Left lung (tissue), 10 donors: ENCODE results near the gene SUPV3L1. TPM values are rescaled to one million over a fixed set of nuclear protein-coding genes. Genes with fewer than 3 reads are reported as not detected.

Experiments
- ATAC-seq: fragments of 200-7000 bp; cut with Tn5 transposase; one replicate; pipeline ENCODE4 v1.9.1; 2020; ENCODE audit warnings: moderate library complexity
- DNase-seq, 4 donors: peaks; one replicate each; pipeline ENCODE4 v3.0.0-alpha.2; 2013 to 2020
- H3K27ac ChIP-seq, 2 donors: fragments of 200-600 bp; sonication (generic) in 1 of 2; one replicate each; pipeline versions ENCODE4 v1.5.0 to v1.8.0; 2020 to 2021
- H3K27me3 ChIP-seq, 2 donors: fragments of 200-600 bp; sonication (generic) in 1 of 2; one replicate each; pipeline versions ENCODE4 v1.5.0 to v1.8.0; 2020 to 2021
- H3K36me3 ChIP-seq, 2 donors: fragments of 200-600 bp; sonication (generic) in 1 of 2; one replicate each; pipeline versions ENCODE4 v1.5.0 to v1.8.0; 2020 to 2021
- H3K4me1 ChIP-seq, 2 donors: fragments of 200-600 bp; one replicate each; pipeline ENCODE4 v1.8.0; 2021
- H3K4me3 ChIP-seq, 2 donors: fragments of 200-600 bp; sonication (generic) in 1 of 2; one replicate each; pipeline versions ENCODE4 v1.5.0 to v1.8.0; 2020 to 2021; ENCODE audit warnings: mild to moderate bottlenecking in 1 of 2
- H3K9me3 ChIP-seq, 2 donors: fragments of 200-600 bp; sonication (generic) in 1 of 2; one replicate each; pipeline versions ENCODE4 v1.5.0 to v1.8.0; 2020 to 2021
- intact Hi-C, 2 donors: fragments of 100-400 bp; cut with DNase I; formaldehyde crosslinking; loops; one replicate each; pipeline versions ENCODE4 v1.11.2 to v1.14.2; 2022
- polyA plus RNA-seq, 6 donors: library from polyadenylated mRNA; unstranded; fragments of 120-200 nt; gene quantifications; one replicate each; pipeline ENCODE4 v1.2.1, GENCODE V29; 2013; ENCODE audit not compliant: insufficient read length in 6 of 6
- total RNA-seq, 2 donors: library from RNA; stranded (reverse); fragmentation: NEBNext Ultra II Directional; extraction: Animal tissue kit (Norgen Biotek cat#: 25700); gene quantifications; one replicate each; pipeline ENCODE4 v1.2.1, GENCODE V29; 2021
- TF ChIP-seq, protein P1 (sequence below), 2 donors: fragments of 200-600 bp; sonication (generic) in 1 of 2; IDR thresholded peaks; one replicate each; pipeline versions ENCODE4 v1.5.0 to v1.8.0; 2021; ENCODE audit warnings: antibody characterized with exemption in 2 of 2
- donor health status: DM: no; HTN: yes; CAD: no.
- donor health status: DM: no; HTN: no; CAD: no.

SUPV3L1 gene
- total and polyA plus RNA-seq, 8 donors = 15.8 to 47.6 (median 39.6) TPM

DNA sequence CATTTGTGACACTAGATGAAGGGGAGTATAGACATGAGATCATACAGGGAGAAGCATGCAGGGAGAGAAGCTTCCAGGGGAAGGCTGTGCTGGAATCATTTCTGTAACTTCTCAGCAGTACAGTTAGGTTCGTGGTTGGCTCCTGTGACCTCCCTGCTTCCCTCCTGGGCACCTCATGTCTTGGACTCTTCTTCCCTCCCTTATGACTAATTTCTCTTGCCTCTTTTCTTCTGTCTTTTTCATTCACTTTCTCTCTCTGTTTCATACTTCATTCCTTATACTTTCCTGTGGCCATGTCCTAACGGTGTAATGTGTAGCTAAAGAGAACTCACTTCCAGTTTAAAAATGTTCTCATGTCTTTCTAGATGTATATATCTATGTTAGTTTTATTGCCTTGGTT lies 21.0 kb downstream of the SUPV3L1 start:
- H3K9me3 ChIP-seq = no peaks in the 10 kb centered on the region
- ATAC-seq (no peak), DNase-seq (no peak)
- TF ChIP-seq, protein P1, sequence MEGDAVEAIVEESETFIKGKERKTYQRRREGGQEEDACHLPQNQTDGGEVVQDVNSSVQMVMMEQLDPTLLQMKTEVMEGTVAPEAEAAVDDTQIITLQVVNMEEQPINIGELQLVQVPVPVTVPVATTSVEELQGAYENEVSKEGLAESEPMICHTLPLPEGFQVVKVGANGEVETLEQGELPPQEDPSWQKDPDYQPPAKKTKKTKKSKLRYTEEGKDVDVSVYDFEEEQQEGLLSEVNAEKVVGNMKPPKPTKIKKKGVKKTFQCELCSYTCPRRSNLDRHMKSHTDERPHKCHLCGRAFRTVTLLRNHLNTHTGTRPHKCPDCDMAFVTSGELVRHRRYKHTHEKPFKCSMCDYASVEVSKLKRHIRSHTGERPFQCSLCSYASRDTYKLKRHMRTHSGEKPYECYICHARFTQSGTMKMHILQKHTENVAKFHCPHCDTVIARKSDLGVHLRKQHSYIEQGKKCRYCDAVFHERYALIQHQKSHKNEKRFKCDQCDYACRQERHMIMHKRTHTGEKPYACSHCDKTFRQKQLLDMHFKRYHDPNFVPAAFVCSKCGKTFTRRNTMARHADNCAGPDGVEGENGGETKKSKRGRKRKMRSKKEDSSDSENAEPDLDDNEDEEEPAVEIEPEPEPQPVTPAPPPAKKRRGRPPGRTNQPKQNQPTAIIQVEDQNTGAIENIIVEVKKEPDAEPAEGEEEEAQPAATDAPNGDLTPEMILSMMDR (IDR thresholded peaks at IDR 0.05) = no peak
- no peaks in the 10 kb centered on the region for H3K27me3 ChIP-seq
- H3K36me3 ChIP-seq = peaks cover 0 to 92% of the 10 kb centered on the region in 2 donors
- no peak overlapping the region for H3K27ac ChIP-seq
- no peaks in the 10 kb centered on the region for H3K4me1 ChIP-seq
- intact Hi-C loops = no loop called here
- no peak overlapping the region for H3K4me3 ChIP-seq

DNA sequence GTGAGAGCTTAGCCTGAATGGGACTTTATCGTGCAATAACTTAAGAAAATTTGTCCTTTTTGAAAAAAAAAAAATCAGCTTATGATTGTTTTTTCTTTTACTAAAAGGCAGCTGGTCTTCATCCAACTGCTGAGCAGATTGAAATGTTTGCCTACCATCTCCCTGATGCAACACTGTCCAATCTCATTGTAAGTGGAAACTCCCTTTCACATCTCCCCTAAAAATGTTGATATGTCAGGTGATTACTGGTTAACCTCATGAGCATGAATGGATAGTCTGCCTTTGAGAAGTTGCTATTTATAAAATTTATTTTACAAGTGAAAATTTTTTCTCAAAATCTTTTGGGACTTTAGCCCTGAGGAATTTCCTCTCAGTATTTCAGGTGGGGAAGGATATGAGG lies 22.3 kb downstream of the SUPV3L1 start:
- H3K36me3 ChIP-seq = peaks cover 0 to 92% of the 10 kb centered on the region in 2 donors
- H3K9me3 ChIP-seq = no peaks in the 10 kb centered on the region
- intact Hi-C loops = no loop called here
- no peak for ATAC-seq
- TF ChIP-seq, protein P1 (IDR thresholded peaks at IDR 0.05) = no peak
- H3K27ac ChIP-seq = no peak overlapping the region
- no peak for DNase-seq
- no peak overlapping the region for H3K4me3 ChIP-seq
- no peaks in the 10 kb centered on the region for H3K4me1 ChIP-seq
- H3K27me3 ChIP-seq = no peaks in the 10 kb centered on the region

DNA sequence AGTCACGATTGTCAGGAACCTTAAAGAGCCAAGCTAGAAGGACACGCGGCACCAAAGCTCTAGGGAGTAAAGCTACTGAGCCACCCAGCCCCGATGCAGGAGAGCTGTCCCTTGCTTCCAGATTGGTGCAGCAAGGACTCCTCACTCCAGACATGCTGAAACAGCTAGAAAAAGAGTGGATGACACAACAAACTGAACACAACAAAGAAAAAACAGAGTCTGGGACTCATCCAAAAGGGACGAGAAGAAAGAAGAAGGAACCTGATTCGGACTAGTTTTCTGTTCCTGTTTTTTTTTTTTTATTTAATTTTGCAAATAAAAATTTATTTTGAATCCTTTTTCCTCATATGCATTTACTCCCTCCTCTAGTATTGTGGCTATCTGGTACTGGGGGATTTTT lies 28.7 kb downstream of the SUPV3L1 start:
- no peak for ATAC-seq

DNA sequence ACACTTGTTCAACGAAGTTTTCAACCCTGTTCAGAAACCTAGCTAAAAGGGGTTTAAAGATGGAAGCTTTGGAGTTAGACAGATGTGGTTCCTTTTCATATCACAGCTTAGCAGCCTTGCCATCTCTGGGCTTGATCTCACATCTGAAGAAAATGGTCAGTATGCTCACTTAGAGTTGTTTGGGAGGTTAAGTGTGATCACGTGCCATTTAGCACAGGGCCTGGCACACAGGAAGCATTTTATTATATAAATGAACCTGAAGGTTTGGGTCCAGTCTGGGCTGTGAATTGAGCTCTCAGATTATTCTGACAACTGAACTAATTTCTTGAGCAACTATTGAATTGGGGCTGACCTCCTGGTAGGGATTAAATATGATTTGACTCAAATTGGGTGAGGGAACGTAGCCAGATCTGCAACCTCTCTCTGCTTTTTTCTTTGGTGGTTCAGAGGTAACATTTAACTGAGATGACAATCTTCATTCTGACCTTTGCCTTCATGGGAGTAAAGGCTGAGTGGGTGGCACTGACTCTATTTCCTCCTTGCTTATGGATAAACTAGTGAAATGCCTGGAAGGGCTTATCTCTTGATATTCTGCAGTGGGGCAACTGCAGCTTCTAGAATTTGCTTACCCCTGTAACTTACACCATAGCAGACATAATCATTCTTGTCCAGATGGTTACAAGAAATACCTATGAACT lies 29.9 kb downstream of the SUPV3L1 start:
- H3K36me3 ChIP-seq = peaks cover 0 to 45% of the 10 kb centered on the region in 2 donors
- no peaks in the 10 kb centered on the region for H3K27me3 ChIP-seq
- H3K9me3 ChIP-seq = no peaks in the 10 kb centered on the region
- TF ChIP-seq, protein P1 (IDR thresholded peaks at IDR 0.05) = no peak
- H3K4me1 ChIP-seq = peaks cover 0 to 8% of the 10 kb centered on the region in 2 donors
- intact Hi-C loops = no loop called here
- no peak for ATAC-seq
- no peak overlapping the region for H3K4me3 ChIP-seq
- H3K27ac ChIP-seq = no peak overlapping the region
- no peak for DNase-seq

More for the DNA sequence above, 28.7 kb downstream of the SUPV3L1 start:
- Histone ChIP-seq H3K4me3 (no peak overlapping the region), H3K4me1 (no peaks in the 10 kb centered on the region), H3K27ac (no peak overlapping the region), H3K36me3 (peaks cover 0 to 57% of the 10 kb centered on the region in 2 donors), H3K27me3 (no peaks in the 10 kb centered on the region), H3K9me3 (no peaks in the 10 kb centered on the region)
- intact Hi-C loops = no loop called here
- TF ChIP-seq, protein P1 (IDR thresholded peaks at IDR 0.05) = no peak
- DNase-seq = no peak

DNA sequence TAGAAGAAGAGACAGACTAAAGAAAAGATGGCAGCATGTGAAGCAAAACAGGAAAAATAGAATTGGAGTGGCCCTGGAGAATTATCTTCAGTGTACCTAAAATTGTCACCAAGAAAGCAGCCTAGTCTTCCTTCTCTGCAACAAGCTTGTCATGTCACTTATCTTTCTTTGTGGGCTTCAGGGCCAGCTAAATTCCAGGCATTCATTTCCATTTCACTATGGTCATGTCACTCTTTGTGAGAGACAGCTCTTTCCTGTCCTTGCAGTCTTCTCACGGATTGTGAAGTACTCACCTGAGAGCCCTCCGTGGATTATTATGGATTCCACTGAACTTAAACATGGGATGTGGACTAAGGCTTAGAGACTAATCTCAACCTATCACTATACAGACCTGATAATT lies 31.1 kb downstream of the SUPV3L1 start:
- peaks cover 0 to 34% of the 10 kb centered on the region in 2 donors for H3K36me3 ChIP-seq
- DNase-seq (no peak), ATAC-seq (no peak)
- no peaks in the 10 kb centered on the region for H3K27me3 ChIP-seq
- H3K4me3 ChIP-seq = no peak overlapping the region
- intact Hi-C loops = no loop called here
- TF ChIP-seq, protein P1 (IDR thresholded peaks at IDR 0.05) = no peak
- peaks cover 0 to 20% of the 10 kb centered on the region in 2 donors for H3K4me1 ChIP-seq
- H3K9me3 ChIP-seq = no peaks in the 10 kb centered on the region
- H3K27ac ChIP-seq = no peak overlapping the region
